GM12891 (cell line): Measurements from ENCODE around the gene SUN5.

Experiments used
- DNase-seq: peaks from one replicate; pipeline ENCODE4 v3.0.0; 2011; ENCODE audit warnings: low spot score; ENCODE audit not compliant: insufficient read length
- FAIRE-seq: peaks from 2 replicates; lab custom pipeline; 2011; peaks lifted over from hg19 to GRCh38; lab: Jason Lieb, UNC
- PAX5 ChIP-seq: IDR thresholded peaks from 2 replicates; pipeline ENCODE4 v1.6.1; 2011; ENCODE audit warnings: low read length, moderate library complexity, mild to moderate bottlenecking; ENCODE audit not compliant: insufficient read depth, severe bottlenecking
- POLR2A ChIP-seq: IDR thresholded peaks from 2 replicates; pipeline ENCODE4 v1.6.1; 2011; ENCODE audit warnings: low read depth, low read length, control low read depth
- POLR2AphosphoS5 ChIP-seq: IDR thresholded peaks from 2 replicates; pipeline ENCODE4 v1.6.1; 2011; ENCODE audit warnings: low read depth, low read length, control low read depth
- POU2F2 ChIP-seq: IDR thresholded peaks from 2 replicates; pipeline ENCODE4 v1.6.1; 2011; ENCODE audit warnings: low read depth, mild to moderate bottlenecking, control low read depth, low read length, moderate library complexity
- SPI1 ChIP-seq: IDR thresholded peaks from 2 replicates; pipeline ENCODE4 v1.6.1; 2011; ENCODE audit warnings: low read depth, low read length, control low read depth
- TAF1 ChIP-seq: IDR thresholded peaks from 2 replicates; pipeline ENCODE4 v1.6.1; 2011; ENCODE audit warnings: low read depth, low read length, control low read depth

The SUN5 gene

GRCh38 chr20:33037456-33037855 lies 33.2 kb upstream of the SUN5 start:
- TF ChIP-seq PAX5 (no peak), POLR2A (no peak), TAF1 (no peak), POLR2AphosphoS5 (no peak), SPI1 (no peak), POU2F2 (no peak)
- FAIRE-seq (no peak), DNase-seq (no peak)

- FAIRE-seq (no peak), DNase-seq (no peak)
- TF ChIP-seq SPI1 (no peak), TAF1 (no peak), PAX5 (no peak), POLR2A (no peak), POLR2AphosphoS5 (no peak), POU2F2 (no peak)
These were observed 30.8 kb upstream of the SUN5 start for GRCh38 chr20:33034901-33035492.

- no peak for TF ChIP-seq POU2F2
- no peak for TF ChIP-seq SPI1
- TF ChIP-seq TAF1 = no peak
- no peak for TF ChIP-seq PAX5
- TF ChIP-seq POLR2AphosphoS5 = no peak
- no peak for TF ChIP-seq POLR2A
- FAIRE-seq (no peak), DNase-seq (no peak)
These were observed 29.9 kb upstream of the SUN5 start for GRCh38 chr20:33034115-33034514.

GRCh38 chr20:33033381-33033780 lies 29.1 kb upstream of the SUN5 start:
- DNase-seq (no peak), FAIRE-seq (no peak)
- TF ChIP-seq POLR2AphosphoS5 = no peak
- TF ChIP-seq PAX5 = no peak
- TF ChIP-seq POLR2A = no peak
- no peak for TF ChIP-seq TAF1
- no peak for TF ChIP-seq SPI1
- no peak for TF ChIP-seq POU2F2

DNA sequence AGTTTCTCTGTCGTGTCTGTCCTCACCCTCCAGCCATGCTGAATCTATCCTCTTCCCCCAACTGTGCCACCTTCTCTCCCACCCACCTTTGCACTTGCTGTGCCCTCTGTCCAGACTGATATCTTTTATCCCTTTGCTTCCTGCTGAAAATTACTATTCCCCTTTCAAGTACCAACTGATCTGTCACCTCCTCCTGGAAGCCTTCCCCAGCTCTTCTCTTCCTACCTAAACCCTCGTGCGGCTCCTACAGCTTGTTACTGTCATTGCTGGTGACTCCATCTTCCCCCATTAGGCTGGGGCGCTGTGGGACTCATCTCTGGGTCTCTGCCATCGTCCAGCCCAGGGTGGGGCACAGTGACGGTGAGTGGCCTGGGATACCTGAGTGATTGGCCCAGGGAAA lies 28.3 kb upstream of the SUN5 start:
- TF ChIP-seq POLR2AphosphoS5 (no peak), TAF1 (no peak), PAX5 (no peak), SPI1 (no peak), POLR2A (no peak), POU2F2 (no peak)
- FAIRE-seq = no peak
- DNase-seq = no peak

DNA sequence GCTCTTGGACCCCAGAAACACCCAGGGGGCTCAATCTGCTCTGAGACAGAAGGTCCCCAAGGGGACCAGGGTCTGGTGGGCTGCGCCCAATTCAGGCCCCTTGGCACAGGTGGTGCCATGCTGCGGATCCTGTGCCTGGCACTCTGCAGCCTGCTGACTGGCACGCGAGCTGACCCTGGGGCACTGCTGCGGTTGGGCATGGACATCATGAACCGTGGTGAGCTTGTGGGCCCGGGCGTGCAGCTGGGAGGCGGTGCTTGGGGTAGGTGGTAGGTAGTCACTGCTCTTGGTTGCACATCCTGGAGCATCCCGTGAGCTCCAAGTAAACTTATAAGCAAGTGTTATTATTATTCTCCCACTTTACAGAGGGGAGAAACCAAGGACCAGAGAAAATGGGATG lies 27.3 kb upstream of the SUN5 start, which contains the start of gene BPIFB6:
Gene BPIFB6, plus strand, starts transcription at position 118 of the 400 bp plus-strand sequence. Its CDS starts 0 bp downstream, at position 118.
- DNase-seq (no peak), FAIRE-seq (no peak)
- no peak for TF ChIP-seq SPI1
- no peak for TF ChIP-seq PAX5
- TF ChIP-seq TAF1 = no peak
- TF ChIP-seq POLR2A = no peak
- TF ChIP-seq POLR2AphosphoS5 = no peak
- TF ChIP-seq POU2F2 = no peak

DNA sequence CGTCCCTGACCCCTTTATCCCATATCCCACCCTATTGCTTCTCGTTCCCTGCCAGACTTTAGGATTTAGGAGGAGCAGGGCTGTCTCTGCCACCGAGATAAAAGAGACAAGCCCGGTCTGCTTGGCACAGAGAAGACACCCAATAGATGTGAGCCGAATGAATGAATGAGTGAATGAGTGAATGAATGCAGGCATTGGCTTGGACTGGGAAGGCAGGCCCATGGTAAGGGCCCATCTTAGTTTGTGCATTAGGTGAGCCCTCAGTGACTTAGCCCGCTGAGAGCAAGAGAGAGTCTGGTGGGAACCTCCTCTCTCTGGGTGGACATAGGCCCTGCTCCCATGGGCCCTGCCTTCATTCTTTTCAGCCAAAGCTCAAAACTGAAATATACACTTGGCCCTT lies 26.3 kb upstream of the SUN5 start:
- FAIRE-seq = no peak
- no peak for TF ChIP-seq TAF1
- TF ChIP-seq POU2F2 = no peak
- no peak for TF ChIP-seq PAX5
- TF ChIP-seq SPI1 = no peak
- no peak for TF ChIP-seq POLR2A
- TF ChIP-seq POLR2AphosphoS5 = no peak
- no peak for DNase-seq

DNA sequence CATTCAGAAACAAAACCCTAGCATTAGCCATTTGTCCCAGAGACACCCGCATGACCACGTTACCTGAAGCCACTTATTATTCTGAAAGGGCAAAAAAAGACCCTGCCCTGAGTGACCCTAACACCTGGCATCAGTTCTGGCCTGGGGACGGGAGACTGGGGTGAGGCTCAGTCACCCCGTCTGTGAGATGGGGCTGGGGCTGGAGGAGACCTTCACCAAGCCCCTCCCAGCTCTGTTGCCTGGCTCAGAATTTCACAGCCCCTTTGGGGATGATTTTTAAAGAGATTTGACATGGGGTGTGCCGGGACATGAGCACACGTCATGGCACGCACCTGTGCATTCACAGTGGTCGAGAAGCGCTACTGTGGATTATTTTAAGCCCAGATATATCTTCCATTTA lies 25.8 kb upstream of the SUN5 start:
- TF ChIP-seq POLR2AphosphoS5 (no peak), POLR2A (no peak), POU2F2 (no peak), PAX5 (no peak), SPI1 (no peak), TAF1 (no peak)
- DNase-seq (no peak), FAIRE-seq (no peak)

DNA sequence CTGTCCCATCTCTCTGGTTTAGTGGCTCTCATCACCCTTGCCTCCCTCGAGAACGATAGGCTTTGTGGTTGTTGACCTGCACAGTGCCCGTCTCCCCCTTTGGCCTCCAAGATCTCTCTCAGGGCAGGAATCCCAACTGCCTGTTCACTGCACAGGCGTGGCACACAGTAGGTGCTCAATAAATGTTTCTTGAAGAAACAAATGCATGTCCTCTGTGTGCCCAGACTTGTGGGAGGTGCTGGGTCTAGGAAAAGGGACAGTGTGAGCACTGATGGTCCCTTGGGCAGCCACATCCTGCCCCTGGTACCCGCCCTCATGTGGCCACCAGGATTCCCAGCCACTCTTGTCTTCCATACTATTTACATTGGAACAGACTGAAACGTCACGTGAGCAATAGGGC lies 24.6 kb upstream of the SUN5 start:
- no peak for DNase-seq
- FAIRE-seq = no peak
- TF ChIP-seq TAF1 (no peak), SPI1 (no peak), POLR2AphosphoS5 (no peak), POLR2A (no peak), PAX5 (no peak), POU2F2 (no peak)
